ENCODE results near the gene TTC28. TPM values are rescaled to one million over a fixed set of nuclear protein-coding genes. Genes with fewer than 3 reads are reported as not detected.

Gene TTC28
- total and polyA plus RNA-seq, 8 donors: 31.1 to 44.2 (median 41.4) TPM

- peaks cover 5 to 14% of the 10 kb centered on the region in 2 donors for H3K4me1 ChIP-seq
- no peaks in the 10 kb centered on the region for H3K27me3 ChIP-seq
- H3K36me3 ChIP-seq: no peaks in the 10 kb centered on the region
- no peaks in the 10 kb centered on the region for H3K9me3 ChIP-seq
- intact Hi-C loops (cut with DNase I): no loop called here
- TF ChIP-seq, protein P1, sequence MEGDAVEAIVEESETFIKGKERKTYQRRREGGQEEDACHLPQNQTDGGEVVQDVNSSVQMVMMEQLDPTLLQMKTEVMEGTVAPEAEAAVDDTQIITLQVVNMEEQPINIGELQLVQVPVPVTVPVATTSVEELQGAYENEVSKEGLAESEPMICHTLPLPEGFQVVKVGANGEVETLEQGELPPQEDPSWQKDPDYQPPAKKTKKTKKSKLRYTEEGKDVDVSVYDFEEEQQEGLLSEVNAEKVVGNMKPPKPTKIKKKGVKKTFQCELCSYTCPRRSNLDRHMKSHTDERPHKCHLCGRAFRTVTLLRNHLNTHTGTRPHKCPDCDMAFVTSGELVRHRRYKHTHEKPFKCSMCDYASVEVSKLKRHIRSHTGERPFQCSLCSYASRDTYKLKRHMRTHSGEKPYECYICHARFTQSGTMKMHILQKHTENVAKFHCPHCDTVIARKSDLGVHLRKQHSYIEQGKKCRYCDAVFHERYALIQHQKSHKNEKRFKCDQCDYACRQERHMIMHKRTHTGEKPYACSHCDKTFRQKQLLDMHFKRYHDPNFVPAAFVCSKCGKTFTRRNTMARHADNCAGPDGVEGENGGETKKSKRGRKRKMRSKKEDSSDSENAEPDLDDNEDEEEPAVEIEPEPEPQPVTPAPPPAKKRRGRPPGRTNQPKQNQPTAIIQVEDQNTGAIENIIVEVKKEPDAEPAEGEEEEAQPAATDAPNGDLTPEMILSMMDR (IDR thresholded peaks at IDR 0.05): no peak
- DNase-seq (peak in 1 of 4 donors; percentile 18), ATAC-seq (no peak)
- H3K27ac ChIP-seq: no peak overlapping the region
- no peak overlapping the region for H3K4me3 ChIP-seq
Measured at GRCh38 chr22:28021998-28022660, 657.5 kb downstream of the TTC28 start.

DNA sequence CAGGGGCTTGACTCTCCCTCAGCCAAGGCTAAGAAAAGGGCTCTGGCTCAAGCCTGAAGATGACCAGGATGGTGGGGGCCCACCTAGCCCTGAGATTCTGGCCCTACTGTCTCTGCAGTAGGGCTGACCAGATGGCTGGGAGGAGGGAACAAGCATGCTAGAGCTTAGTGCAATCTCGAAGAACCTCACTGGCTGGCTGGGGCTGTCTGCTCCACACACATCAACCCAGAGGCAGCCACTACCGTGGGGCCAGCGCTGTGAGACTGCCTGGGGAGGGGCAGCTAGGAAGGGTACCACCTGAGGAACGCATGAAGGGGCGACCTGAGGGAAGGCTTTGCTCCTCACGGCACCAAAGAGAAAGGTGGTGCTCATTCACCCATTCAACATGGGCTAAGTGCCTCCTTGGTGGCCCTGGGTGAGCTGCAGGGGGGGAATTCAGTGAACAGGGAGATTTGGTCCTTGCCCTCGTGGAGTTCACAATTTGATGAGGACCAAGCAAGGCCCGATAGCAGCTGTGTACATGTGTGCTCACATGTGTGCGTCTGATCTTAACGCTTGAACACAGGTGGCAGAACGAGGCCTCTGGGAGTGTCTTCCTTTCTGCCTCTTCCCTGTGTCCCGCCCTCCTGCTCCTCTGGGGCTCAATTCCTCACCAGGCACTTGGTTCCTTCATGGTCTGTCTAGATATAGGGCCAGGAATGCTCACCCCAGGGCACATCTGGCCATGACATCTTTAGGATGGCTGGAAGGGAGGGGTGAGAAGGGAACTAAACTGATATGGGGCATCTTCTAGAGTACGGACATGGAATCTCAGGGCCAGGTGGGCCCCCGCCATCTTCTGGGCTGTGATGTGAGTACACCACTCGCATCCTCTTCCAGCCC is 658.3 kb downstream of the TTC28 start:
- intact Hi-C loops (cut with DNase I): no loop called here
- Histone ChIP-seq H3K4me3 (no peak overlapping the region), H3K27me3 (no peaks in the 10 kb centered on the region), H3K4me1 (peaks cover 5 to 14% of the 10 kb centered on the region in 2 donors), H3K27ac (peak overlapping the region in 1 of 2 donors; percentile 37), H3K9me3 (no peaks in the 10 kb centered on the region), H3K36me3 (no peaks in the 10 kb centered on the region)
- TF ChIP-seq, protein P1 (IDR thresholded peaks at IDR 0.05): no peak
- DNase-seq: peak in 1 of 4 donors; percentile 27
- ATAC-seq: no peak

- DNase-seq (peak in 3 of 4 donors; percentile 62 to 87 (median 73)), ATAC-seq (peak; percentile 90)
- H3K4me3 ChIP-seq: no peak overlapping the region
- H3K27ac ChIP-seq: peak overlapping the region in 1 of 2 donors; percentile 37
- TF ChIP-seq, protein P1 (IDR thresholded peaks at IDR 0.05): peak; percentile 92 to 94
- intact Hi-C loops (cut with DNase I): no loop called here
- no peaks in the 10 kb centered on the region for H3K36me3 ChIP-seq
- no peaks in the 10 kb centered on the region for H3K27me3 ChIP-seq
- H3K9me3 ChIP-seq: no peaks in the 10 kb centered on the region
- H3K4me1 ChIP-seq: peaks cover 5 to 22% of the 10 kb centered on the region in 2 donors
Measured at GRCh38 chr22:28019881-28020861, 659.5 kb downstream of the TTC28 start.

GRCh38 chr22:28019360-28019759 is 660.3 kb downstream of the TTC28 start:
- Histone ChIP-seq H3K4me1 (peaks cover 5 to 25% of the 10 kb centered on the region in 2 donors), H3K9me3 (no peaks in the 10 kb centered on the region), H3K27me3 (no peaks in the 10 kb centered on the region), H3K4me3 (no peak overlapping the region), H3K36me3 (no peaks in the 10 kb centered on the region), H3K27ac (no peak overlapping the region)
- DNase-seq (peak in 1 of 4 donors; percentile 30), ATAC-seq (no peak)
- TF ChIP-seq, protein P1 (IDR thresholded peaks at IDR 0.05): no peak
- intact Hi-C loops (cut with DNase I): no loop called here

Data from left lung (tissue), 10 donors.